SIG-M5 (cell line): Measurements from ENCODE around the gene URM1.
"Not testable (repeated sequence)": the region's sequence is repeated elsewhere in the genome, so short reads cannot be mapped to it uniquely, and the experiment has no call there.

Experiments
- DNase-seq: peaks from one replicate; lab custom pipeline; 2025; lab: John Stamatoyannopoulos, UW

URM1 gene

DNA sequence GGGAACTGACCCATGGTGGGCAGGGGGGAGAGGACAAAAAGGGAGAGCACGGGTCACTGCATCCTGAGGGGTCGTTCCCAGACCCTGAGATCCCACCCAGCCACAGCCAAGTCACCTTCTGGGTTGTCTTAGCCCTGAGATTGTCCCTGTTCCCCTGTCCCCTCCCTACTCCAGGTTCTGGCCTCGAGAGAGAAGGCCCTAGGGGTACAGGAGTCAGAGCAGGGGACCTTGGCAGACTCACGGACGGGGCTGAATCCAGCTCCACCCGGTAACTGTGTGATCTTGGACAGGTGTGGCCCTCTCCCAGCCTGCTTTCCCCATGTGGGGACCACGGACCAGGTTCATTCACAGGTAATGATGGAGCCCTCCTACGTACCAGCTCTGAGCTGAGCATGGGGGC lies 38.3 kb downstream of the URM1 start:
- DNase-seq = no peak

DNA sequence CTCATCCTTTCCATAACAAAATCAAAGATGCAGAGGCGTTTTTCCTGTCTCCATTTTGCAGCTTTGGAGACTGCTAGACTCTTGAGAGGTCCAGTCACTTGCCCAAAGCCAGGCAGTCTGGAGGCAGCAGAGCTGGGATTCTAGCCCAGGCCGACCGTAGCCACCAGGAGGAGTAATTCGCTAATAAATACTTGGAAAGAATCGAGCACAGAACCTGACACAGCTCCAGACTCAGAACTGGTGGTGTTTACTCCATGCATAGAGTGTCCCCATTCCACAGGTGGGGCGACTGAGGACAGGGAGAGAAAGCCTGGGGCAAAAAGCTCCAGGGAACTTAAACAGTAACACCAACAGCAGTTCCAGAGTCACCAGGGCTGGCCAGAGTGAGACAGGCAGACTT lies 38.8 kb downstream of the URM1 start:
- DNase-seq = no peak

DNA sequence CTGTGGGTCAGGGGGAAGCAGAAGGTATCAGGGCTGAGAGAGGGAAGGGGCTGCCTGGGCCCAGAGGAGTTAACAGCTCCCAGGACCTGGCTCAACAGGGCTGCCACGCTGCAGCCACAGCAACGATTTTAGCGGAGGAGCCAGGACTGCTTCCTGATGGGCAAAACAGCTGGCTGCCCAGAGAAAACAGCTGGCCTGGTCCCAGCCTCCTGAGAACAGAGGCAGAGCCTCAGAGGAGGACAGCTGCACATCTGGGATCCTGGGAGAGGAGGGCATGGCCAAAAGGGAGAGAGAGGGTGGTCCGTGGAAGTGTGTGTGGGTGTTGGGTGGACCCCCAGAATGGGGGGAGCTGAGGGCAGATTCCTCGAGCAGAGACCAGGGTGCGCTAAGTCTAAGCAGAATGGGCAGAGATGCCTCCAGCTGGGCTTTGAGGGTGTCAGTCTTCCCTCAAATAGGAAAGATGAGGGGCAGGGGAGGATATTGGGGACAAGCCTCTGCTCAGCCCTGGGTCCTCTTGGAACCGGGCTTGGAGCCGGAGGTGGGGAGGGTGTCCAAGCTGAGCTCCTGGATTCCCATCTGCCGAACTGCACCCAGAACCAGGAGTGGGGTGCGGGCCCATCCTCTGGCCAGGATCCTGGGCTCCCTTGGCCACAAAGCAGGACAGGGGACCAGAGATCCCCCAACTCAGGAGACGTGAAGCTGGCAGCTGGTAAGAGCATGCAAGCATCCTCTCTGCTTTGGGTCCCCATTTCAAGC lies 40.4 kb downstream of the URM1 start:
- DNase-seq = no peak

DNA sequence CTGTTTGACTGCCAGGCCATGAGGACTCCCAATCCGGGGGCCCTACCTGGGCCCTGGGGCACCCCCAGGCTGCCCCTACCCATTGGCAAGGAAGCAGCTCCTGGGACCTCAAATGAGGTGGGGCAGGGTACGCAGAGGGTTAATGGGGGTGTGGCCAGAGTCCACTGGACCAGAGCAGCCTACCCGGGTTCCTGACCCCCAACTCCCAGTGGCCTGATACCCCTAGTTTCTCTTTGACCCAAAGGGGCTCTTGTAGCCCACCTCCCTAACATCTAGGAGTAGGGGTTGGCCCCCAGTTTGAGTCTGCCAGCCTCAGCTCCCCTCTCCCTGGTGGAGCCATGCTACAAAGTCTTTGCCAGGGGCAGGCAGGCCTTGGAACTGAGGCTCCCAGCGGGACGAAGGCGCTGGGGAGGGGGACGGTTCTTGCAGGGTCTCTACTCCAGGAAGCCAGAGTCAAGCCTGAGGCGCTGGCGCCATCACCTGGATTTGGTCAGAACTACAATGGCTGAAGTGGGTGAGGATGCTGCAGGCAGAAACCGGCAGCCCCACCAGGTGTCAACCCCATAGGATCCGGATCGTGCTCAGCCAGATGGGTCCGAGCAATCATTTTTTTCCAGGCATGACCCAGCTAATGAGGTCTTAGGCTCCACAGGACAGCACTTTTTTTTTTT lies 41.1 kb downstream of the URM1 start:
- no peak for DNase-seq

DNA sequence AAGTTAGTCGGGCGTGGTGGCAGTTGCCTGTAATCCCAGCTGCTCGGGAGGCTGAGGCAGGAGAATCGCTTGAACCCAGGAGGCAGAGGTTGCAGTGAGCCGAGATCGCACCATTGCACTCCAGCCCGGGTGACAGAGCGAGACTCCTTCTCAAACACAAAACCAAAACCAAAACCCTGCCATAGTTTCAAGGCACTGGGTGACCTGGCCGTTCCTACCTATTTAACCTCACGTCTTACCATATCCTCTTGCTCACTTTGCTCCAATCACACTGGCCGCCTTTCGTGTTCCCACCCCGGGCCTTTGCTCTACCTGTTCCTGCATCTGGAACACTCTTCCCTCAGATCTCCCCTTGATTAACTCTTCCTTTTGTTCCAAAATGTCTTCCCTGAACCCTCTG lies 42.6 kb downstream of the URM1 start:
- not testable (repeated sequence) for DNase-seq

DNA sequence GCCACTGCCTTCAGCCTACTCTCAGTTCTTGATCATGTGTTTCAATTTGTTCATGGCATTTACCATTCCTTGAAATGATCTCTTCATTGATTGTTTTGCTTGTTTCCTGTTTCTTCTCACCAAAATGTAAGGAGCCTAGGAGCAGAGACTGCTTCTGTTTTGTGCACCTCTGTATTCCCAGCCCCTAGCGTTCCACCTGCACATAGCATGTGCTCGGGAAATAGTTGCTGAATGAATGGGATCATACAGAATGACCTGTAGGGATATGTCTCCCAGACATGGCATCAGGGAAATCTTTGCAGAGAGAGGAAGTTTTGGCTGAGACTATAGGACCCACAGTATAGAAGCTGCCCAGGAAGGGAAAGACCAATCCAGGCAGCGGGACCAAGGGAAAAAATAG lies 43.3 kb downstream of the URM1 start:
- no peak for DNase-seq

DNA sequence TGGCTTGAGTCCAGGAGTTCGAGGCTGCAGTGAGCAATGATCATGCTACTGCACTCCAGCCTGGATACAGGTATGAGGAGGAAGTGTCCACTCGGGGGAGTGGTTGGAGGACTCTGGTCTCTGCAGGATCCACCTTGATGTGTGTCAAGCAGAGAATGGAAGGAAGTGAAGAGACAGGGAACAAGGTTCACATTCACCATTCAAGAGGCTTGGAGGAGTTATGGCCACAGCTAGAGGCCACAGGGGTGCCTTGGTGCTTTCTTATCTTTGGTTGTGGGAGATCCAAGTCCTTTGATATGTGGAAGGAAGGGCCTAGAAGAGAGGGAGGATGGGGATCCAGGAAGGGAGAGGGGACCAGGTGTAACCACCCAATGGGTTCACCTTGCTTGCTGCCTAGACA lies 44.1 kb downstream of the URM1 start:
- DNase-seq = no peak

DNA sequence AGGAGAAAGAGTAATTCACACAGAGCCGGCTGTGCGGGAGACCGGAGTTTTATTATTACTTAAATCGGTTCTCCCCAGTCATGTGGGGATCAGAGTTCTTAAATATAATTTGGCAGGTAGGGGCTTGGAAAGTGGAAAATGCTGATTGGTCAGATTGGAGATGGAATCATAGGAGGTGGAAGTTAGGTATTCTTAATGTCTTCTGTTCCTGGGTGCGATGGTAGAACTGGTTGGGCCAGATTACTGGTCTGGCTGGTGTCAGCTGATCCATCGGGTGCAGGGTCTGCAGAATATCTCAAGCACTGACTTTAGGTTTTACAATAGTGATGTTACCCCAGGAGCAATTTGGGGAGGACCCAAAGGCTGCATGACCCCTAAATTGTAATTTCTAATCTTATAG lies 44.8 kb downstream of the URM1 start:
- DNase-seq = no peak

DNA sequence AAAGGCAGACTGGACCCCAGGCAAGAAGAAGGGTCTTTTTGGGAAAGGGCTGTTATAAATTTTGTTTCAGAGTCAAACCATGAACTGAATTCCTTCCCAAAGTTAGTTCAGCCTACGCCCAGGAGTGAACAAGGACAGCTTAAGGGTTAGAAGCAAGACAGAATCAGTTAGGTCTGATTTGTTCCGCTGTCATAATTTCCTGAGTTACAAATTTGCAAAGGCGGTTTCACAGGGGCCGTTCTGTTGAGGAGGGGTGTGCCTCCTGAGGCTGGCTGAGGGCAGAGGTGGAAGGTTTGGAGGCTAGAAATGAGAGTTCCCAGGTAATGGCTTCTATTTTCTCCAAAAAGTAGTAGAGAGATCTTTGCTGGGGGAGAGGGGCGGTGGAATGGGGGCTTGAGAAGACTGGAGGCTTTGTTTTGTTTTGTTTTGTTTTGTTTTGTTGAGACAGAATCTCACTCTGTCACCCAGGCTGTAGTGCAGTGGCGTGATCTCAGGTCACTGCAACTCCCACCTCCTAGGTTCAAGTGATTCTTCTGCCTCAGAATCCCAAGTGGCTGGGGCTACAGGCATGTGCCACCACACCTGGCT lies 45.4 kb downstream of the URM1 start:
- no peak for DNase-seq

DNA sequence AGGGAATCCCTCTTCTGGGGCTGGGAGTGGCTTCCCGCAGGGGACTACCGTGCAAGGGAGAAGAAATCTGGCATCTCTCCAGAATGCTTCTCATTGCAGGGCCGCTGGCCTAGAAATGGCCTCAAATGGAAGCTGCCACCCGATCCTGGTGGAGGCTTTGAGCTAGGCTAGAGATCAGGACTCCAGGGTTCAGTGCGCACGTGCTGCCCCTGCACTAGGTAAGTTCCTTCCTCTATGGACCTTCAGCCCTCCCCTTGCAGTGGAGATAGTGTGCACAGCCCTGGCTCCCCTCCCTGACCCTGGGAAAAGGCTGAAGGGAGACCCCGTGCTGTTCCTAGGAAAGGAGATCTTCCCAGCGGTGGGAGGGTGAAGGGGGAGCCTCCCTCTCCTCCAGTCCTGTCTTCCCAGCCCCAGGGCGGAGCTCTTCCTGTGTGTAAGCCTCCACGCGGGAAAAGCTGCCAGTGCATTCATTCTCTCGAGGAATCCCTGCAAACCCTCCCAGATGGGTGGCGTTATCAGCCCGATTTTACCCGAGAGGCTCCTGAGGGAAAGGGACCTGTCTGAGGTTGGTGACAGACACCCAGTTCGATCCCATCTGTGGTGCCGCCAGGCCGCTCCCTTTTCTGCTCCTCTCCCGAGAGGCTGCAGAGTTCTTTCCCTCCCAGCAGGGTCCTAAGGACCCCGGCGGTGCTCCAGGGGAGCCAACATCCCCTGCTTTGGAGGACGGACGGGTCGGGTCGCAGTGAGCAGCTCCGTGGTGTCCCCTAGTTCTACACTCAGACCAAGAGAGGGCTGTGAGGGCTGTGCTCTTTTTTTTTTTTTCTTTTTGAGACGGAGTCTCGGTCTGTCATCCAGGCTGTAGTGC lies 48.1 kb downstream of the URM1 start:
- DNase-seq = no peak

DNA sequence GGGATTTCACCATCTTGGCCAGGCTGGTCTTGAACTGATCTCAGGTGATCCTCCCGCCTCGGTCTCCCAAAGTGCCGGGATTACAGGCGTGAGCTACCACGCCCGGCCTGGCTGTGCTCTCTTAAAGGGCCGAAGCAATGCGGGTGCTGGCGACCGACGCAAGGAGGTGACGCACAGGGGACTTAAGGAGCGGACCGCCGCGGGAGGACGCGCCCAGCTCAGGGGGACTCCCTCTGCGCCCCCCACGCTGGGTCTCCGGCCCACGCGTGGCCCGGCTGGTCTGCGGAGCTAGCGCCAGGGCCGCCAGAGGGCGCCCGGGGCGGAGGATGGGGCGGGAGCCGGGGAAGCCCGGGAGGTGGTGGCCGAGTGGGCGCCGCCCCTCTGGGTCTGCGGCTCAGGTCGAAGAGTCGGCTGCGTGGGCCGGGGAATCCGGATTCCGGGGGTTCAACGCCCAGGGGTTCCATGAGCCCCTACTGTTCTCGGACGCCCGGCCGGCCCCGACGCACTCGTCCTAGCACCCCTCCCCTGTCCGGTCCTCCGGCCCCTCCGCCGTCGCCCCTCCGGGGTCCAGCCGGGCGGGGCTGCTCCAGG lies 49.0 kb downstream of the URM1 start:
- no peak for DNase-seq

DNA sequence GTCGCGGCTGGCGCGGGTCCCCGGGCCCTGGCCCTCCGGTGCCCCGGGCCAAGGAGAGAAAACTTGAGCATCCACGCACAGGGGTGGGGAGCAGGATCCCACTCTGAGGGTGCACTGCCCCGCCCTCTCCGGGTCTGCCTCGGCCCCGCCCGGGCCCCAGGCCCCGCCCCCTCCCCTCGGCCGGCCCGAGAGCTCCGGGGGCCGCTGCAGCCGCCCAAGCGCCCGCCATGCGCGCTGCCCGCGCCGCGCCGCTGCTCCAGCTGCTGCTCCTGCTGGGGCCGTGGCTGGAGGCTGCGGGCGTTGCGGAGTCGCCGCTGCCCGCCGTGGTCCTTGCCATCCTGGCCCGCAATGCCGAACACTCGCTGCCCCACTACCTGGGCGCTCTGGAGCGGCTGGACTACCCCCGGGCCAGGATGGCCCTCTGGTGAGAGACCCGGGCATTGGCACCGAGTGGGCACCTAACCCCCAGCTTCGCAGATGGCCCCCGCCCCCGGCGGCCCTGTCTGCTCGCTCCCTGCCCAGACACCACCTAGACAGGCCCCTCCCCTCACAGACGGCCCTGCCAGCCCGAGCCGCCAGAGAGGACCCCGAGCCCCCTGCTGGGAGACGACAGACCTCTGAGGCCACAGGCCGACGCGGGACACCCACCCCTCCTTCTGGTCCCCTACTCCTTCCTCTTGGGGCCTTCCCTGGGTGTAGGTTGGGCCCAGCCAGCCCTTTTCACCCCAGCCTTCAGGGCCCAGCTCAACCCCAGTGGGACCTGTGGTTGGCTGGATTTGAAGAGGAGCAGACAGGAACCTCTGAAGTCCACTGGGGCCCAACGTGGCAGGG lies 49.7 kb downstream of the URM1 start, which contains the start of gene CERCAM:
TSS of gene CERCAM (plus strand) at position 207 of the 831 bp plus-strand sequence. CDS start at position 228, 21 bp downstream.
- DNase-seq = no peak

DNA sequence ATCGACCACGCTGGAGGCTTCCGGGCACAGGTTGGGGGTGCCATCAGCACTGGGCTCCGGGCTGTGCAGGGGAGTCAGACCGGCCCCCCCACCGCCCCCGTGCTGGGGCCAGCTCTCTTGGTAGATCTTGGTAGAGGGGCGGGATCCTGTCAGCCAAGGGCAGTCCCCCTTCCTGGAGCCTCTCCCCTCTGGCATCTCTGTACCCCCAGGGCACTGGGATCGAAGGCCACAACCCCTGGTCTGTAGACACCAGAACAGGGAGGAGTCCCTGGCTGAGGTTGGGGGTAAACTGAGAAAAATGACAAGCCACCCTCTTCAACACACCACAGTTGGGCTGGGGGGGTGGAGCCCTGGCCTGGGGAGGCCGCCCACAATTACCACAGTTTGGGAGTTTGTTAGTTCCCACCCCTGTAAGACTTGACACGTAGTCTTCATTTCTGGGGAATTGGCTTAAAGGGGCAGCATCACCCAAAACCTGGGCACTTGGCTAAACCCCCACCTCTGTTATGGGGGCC lies 50.4 kb downstream of the URM1 start:
- DNase-seq = no peak

DNA sequence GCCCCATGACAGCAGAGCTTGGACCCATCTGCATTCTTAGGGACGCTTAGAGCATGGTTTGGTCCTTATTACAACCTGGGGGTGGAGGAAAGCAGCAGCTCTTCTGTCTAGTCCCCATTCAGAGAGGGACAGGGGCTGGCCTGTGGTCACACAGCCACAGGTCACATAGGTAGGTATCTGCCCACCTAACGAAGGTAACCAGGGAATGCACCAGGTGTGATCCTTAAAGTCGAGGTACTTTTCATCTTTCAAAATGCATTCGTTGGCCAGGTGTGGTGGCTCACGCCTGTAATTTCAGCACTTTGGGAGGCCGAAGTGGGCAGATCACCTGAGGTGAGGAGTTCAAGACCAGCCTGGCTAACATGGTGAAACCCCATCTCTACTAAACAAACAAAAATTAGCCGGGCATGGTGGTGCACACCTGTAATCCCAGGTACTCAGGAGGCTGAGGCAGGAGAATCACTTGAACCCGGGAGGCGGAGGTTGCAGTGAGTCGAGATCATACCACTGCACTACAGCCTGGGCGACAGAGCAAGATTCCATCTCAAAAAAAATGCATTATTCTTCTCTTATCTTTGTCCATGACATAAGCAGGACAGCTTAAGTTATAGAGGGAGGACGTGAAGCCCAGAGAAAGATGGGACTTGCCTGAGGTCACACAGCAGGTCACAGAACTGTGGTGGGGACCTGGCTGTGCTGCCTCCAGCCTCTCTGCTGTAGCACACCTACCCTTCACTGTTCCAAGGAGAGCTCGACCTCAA lies 51.0 kb downstream of the URM1 start:
- not testable (repeated sequence) for DNase-seq

DNA sequence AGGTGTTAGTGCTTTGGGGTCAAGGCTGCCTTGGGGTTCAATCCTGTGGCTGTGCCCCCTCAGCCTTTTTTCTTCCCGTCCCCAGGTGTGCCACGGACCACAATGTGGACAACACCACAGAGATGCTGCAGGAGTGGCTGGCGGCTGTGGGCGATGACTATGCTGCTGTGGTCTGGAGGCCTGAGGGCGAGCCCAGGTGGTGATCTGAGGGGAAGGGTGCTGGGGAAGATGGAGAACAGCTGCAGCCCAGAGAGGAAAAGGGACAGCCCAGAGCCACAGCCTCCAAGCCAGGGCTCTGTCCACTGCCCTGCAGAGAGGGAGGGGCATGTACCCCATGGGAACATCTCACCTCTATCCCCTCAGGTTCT lies 51.6 kb downstream of the URM1 start:
- no peak for DNase-seq

DNA sequence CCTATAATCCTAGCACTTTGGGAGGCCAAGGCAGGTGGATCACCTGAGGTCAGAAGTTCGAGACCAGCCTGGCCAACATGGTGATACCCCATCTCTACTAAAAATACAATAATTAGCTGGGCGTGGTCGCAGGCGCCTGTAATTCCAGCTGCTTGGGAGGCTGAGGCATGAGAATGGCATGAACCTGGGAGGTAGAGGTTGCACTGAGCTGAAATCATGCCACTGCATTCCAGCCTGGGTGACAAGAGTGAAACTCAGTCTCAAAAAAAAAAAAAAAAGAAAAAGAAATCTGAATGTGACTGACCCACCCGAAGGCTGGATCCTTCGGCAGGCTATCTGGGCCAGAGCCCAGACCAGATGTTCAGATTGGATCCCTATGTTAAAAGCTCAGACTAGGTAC lies 52.2 kb downstream of the URM1 start:
- DNase-seq = not testable (repeated sequence)

DNA sequence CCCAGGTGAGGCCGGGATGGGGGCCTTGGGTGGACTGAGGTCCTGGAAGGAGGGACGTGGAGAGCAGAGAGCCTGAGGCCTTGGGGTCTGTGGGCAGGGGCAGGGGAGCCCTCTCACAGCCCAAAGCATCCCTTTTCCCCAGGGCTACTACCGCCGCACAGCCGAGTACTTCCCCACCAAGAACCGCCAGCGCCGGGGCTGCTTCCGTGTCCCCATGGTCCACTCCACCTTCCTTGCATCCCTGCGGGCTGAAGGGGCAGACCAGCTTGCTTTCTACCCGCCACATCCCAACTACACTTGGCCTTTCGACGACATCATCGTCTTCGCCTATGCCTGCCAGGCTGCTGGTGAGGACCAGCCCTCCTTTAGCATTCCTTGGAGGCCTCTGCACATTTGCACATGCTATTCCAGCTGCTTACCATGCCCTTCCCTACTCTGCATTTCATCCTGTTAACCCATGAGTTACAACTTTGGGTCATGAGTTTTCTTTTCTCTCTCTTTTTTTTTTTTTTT lies 53.1 kb downstream of the URM1 start:
- DNase-seq = no peak

DNA sequence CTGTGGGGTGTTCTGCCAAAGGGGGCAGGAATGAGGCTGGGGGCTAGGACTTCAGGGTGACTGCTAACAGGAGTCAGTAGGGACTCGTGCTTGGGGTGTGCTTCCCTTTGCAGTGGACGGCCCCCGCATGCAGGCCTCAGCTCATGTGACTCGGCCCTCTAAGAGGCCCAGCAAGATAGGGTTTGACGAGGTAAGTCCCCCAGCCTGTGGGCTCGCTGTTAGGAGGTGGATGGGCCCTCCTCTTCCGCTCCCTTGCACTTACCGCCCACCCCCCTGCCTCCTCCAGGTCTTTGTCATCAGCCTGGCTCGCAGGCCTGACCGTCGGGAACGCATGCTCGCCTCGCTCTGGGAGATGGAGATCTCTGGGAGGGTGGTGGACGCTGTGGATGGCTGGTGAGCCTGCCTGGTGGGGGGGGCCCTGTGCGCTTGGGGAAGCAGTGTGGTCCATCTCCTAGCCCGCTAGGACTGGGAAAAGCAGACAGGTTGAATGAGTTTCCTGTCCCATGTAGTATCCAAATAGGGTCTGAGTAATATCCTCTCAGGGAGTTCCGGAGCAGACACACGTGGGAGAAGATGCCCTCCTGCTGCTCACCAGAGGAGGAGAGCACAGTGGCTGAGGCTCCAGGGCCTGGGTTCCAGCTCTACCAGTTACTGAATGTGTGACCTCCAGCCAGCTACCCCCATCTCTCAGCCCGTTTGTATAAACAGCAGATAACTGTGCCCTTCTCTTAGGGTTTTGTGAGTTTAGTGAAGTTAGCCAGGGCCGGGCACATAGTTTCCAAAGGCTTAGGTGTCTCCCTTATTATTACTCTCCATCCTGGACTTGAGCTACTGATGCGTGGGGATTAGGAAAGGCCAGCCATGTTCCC lies 57.7 kb downstream of the URM1 start:
- DNase-seq = no peak

DNA sequence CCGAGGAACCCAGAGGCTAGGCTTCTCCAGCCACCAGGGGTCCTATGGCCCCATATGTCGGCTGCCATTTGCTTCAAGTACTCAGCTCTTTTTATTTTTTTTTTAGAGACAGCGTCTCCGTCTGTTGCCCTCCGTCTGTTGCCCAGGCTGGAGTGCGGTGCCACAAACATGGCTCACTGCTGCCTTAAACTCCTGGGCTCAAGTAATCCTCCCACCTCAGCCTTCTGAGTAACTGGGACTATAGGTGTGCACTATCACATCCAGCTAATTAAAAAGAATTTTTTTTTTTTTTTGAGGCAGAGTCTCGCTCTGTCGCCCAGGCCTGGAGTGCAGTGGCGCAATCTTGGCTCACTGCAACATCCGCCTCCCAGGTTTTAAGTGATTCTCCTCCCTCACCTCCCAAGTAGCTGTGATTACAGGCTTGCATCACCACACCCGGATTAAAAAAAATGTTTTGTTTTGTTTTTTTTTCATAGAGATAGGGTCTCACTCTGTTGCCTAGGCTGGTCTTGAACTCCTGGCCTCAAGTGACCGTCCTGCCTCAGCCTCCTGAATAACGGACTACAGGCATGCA lies 58.4 kb downstream of the URM1 start:
- no peak for DNase-seq
